Stimulated activated naive CD8-positive, alpha-beta T cell treated with anti-CD3 and anti-CD28 coated beads, Interleukin-15, amount 100 ng/mL, for 72 hours (primary cell): ENCODE data around the gene TNPO3.

Source experiments
- ATAC-seq: fragments of 150-1000 bp; cut with Tn5 transposase; 2 replicates; pipeline ENCODE4 v1.10.0; 2021; ENCODE audit warnings: mild to moderate bottlenecking, moderate library complexity
- DNase-seq, 2 donors: peaks; one replicate each; pipeline ENCODE4 v3.0.0; 2021 to 2022
- H3K27ac Mint-ChIP-seq, 2 donors: one replicate each; pipeline ENCODE4 v1.8.0; 2022; ENCODE audit warnings: mild to moderate bottlenecking in 2 of 2, mixed read lengths in 2 of 2, moderate library complexity in 2 of 2
- H3K27me3 Mint-ChIP-seq: one replicate; pipeline ENCODE4 v1.8.0; 2022; ENCODE audit warnings: mixed read lengths
- H3K4me1 Mint-ChIP-seq: one replicate; pipeline ENCODE4 v1.8.0; 2022; ENCODE audit warnings: mild to moderate bottlenecking, mixed read lengths
- H3K4me3 Mint-ChIP-seq, 2 donors: one replicate each; pipeline ENCODE4 v1.8.0; 2022; ENCODE audit warnings: mild to moderate bottlenecking in 2 of 2, mixed read lengths in 2 of 2, moderate library complexity in 1 of 2
- H3K9me3 Mint-ChIP-seq, 2 donors: one replicate each; pipeline ENCODE4 v1.8.0; 2022; ENCODE audit warnings: mixed read lengths in 2 of 2

TNPO3 gene

GRCh38 chr7:129054438-129055293 is at the start of gene TNPO3:
TNPO3 (minus strand) TSS chr7:129055111; CDS start chr7:129054770, 341 bp downstream.
- ATAC-seq (peak; percentile 94), DNase-seq (peak; percentile 85 to 89)

DNA sequence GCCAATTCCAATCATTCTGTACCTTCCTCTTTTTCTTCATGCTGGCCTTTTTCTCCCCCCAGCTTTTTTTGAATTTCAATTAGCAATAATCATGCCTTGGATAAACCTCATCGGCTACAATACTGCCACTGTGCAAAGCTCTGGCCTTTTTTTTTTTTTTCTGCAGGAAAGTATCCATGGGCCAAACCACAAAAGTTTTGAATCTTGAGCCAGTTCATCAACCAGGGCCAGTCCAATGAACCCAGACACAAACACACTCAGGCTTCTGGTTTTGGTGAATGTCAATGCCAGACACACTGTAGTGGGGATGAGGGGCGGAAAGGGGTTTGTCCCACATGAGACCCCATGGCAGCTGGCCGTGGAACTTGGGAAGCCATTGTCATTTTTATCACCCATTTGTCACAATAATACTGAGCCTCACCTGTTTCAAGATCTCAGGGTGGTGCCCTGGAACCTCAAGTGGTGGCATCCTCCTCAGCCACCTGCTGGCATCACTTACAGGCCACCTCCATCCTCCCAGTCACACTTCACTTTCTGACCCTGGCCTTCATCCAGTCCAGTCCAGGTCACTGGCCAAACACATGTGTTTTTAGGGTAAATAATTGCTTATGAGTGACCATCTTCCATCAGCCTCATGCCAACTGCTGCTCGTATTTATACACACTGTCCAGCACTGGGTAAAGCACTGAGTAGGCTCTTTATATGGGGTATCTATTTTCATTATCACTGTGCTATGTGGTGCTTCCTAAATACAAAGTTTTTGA is 48.8 kb upstream of the TNPO3 start:
- no peaks in the 10 kb centered on the region for H3K9me3 Mint-ChIP-seq
- H3K27ac Mint-ChIP-seq: no peak overlapping the region
- ATAC-seq (no peak), DNase-seq (no peak)
- no peak overlapping the region for H3K4me3 Mint-ChIP-seq
- H3K27me3 Mint-ChIP-seq: no peaks in the 10 kb centered on the region
- no peaks in the 10 kb centered on the region for H3K4me1 Mint-ChIP-seq

More at GRCh38 chr7:129054438-129055293, at the start of gene TNPO3:
- H3K9me3 Mint-ChIP-seq: no peaks in the 10 kb centered on the region
- peaks cover 43% of the 10 kb centered on the region for H3K4me1 Mint-ChIP-seq
- H3K4me3 Mint-ChIP-seq: peak within 1 kb of the TSS; percentile 94 to 95
- peak within 1 kb of the TSS; percentile 100 for H3K27ac Mint-ChIP-seq
- peaks cover 6% of the 10 kb centered on the region for H3K27me3 Mint-ChIP-seq

DNA sequence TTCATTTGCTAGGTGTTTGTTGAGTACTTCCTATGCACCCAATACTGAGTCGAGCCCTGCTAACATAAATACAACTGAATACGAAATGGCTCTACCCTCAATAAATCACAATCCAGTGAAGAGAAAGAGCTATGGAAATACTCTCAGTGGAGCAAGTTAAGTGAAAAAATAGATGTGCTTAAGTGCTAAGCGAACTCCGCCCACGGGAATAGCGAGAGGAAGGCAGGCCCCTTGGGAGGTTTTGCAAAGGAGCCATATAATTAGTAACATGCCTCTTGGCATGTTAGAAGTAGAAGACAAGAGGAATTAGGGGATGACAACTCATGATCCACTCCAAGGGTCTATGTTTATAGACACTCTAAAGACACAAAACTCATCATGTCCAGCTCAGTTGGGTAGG is 46.8 kb upstream of the TNPO3 start:
- H3K4me3 Mint-ChIP-seq: no peak overlapping the region
- no peak overlapping the region for H3K27ac Mint-ChIP-seq
- DNase-seq (no peak), ATAC-seq (no peak)
- no peaks in the 10 kb centered on the region for H3K4me1 Mint-ChIP-seq
- no peaks in the 10 kb centered on the region for H3K9me3 Mint-ChIP-seq
- no peaks in the 10 kb centered on the region for H3K27me3 Mint-ChIP-seq

DNA sequence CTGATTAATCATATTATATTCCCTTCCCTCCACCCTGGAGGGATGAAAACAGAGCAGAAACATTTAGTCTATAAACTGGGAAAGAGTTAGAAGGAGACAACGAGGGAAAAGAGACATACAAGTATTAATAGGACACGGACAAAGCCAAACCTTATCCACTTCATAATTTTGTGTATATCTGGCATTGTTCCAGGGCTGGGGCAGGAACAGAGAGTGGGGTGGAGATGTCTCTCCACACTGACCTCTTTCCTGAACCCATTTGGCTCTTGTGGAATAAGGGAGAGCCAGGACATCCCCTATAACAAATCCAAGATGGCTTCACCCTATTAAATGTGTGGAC is 45.9 kb upstream of the TNPO3 start:
- no peak for DNase-seq
- no peak overlapping the region for H3K27ac Mint-ChIP-seq
- no peaks in the 10 kb centered on the region for H3K9me3 Mint-ChIP-seq
- no peak overlapping the region for H3K4me3 Mint-ChIP-seq
- H3K4me1 Mint-ChIP-seq: peaks cover 4% of the 10 kb centered on the region
- no peaks in the 10 kb centered on the region for H3K27me3 Mint-ChIP-seq
- ATAC-seq: no peak

GRCh38 chr7:129098409-129099084 is 43.6 kb upstream of the TNPO3 start:
- H3K4me1 Mint-ChIP-seq: peaks cover 12% of the 10 kb centered on the region
- no peak overlapping the region for H3K4me3 Mint-ChIP-seq
- ATAC-seq: no peak
- no peaks in the 10 kb centered on the region for H3K27me3 Mint-ChIP-seq
- DNase-seq: no peak
- no peak overlapping the region for H3K27ac Mint-ChIP-seq
- no peaks in the 10 kb centered on the region for H3K9me3 Mint-ChIP-seq

DNA sequence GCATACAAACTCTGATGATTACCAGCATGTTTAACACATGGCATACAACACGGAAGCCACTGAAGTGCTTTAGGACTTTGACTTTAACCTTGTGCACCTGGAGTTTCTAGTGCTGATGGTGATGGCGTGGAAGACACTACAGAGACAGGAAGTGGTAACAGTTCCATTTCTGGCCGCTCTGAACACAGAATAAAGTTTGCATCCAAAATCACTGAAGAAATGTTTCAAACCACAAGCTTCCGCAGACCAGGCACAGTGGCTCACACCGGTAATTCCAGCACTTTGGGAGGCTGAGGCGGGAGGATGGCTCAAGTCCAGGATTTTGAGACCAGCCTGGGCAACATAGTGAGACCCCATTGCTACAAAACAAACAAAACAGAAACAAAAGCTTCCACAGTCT is 40.3 kb upstream of the TNPO3 start:
- ATAC-seq (peak; percentile 74), DNase-seq (peak in 1 of 2 donors; percentile 22)
- H3K4me3 Mint-ChIP-seq: peak overlapping the region in 1 of 2 donors; percentile 5
- H3K27ac Mint-ChIP-seq: no peak overlapping the region
- H3K9me3 Mint-ChIP-seq: no peaks in the 10 kb centered on the region
- no peaks in the 10 kb centered on the region for H3K27me3 Mint-ChIP-seq
- peaks cover 21% of the 10 kb centered on the region for H3K4me1 Mint-ChIP-seq

DNA sequence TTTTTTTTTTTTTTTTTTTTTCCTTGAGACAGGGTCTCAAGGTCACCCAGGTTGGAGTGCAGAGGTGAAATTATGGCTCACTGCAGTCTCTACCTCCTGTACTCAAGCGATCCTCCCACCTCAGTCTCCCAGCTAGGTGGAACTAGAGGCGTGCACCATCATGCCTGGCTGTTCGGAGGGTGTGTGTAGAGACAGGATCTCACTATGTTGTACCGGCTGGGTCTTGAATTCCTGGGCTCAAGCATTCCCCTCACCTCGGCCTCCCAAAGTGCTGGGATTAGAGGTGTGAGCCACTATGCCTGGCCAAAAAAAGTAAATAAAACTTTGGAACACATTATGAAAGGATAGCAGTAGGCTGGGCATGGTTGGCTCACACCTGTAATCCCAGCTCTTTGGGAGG is 39.6 kb upstream of the TNPO3 start:
- no peaks in the 10 kb centered on the region for H3K9me3 Mint-ChIP-seq
- H3K4me1 Mint-ChIP-seq: peaks cover 27% of the 10 kb centered on the region
- H3K27ac Mint-ChIP-seq: peak overlapping the region in 1 of 2 donors; percentile 19
- DNase-seq: no peak
- no peaks in the 10 kb centered on the region for H3K27me3 Mint-ChIP-seq
- no peak for ATAC-seq
- H3K4me3 Mint-ChIP-seq: no peak overlapping the region

GRCh38 chr7:129093867-129094456 is 39.1 kb upstream of the TNPO3 start:
- Mint-ChIP-seq H3K27ac (no peak overlapping the region), H3K27me3 (no peaks in the 10 kb centered on the region), H3K4me1 (peaks cover 31% of the 10 kb centered on the region), H3K4me3 (no peak overlapping the region), H3K9me3 (no peaks in the 10 kb centered on the region)
- DNase-seq (no peak), ATAC-seq (no peak)

GRCh38 chr7:129091484-129092002 is 36.6 kb upstream of the TNPO3 start:
- Mint-ChIP-seq H3K4me3 (peak overlapping the region in 1 of 2 donors; percentile 38), H3K9me3 (no peaks in the 10 kb centered on the region), H3K27ac (peak overlapping the region in 1 of 2 donors; percentile 31), H3K4me1 (peaks cover 31% of the 10 kb centered on the region), H3K27me3 (no peaks in the 10 kb centered on the region)
- DNase-seq (peak; percentile 88 to 89), ATAC-seq (peak; percentile 83)

DNA sequence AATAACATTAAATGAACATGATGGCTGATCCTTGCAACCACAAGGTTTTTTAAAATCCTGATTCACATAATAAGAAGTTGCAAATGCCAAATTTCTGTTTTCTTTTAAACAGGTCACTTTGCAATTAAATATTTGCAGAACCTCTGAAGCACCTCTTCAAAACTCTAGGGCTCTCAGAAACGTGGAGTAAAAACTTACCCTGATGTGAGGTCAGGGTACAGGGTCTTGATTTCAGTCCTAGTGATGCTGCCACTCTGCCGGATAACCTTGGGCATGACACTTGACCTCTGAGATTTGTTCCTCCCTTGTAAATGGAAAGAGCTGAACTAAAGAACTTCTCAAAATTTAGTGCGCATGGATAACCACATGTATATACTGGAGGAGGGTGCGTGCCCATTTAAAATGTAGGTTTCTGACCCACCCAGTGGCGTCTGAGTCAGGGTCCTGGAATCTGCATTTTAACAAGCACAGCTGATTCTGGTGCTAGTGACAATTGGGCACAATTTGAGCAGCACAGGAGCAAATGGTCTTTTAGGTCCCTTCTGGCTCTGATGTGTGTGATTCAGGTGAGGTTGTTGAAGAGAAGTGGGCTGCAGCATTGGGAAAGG is 35.5 kb upstream of the TNPO3 start:
- no peaks in the 10 kb centered on the region for H3K9me3 Mint-ChIP-seq
- no peak overlapping the region for H3K4me3 Mint-ChIP-seq
- no peak overlapping the region for H3K27ac Mint-ChIP-seq
- ATAC-seq (no peak), DNase-seq (no peak)
- H3K27me3 Mint-ChIP-seq: no peaks in the 10 kb centered on the region
- H3K4me1 Mint-ChIP-seq: peaks cover 23% of the 10 kb centered on the region

DNA sequence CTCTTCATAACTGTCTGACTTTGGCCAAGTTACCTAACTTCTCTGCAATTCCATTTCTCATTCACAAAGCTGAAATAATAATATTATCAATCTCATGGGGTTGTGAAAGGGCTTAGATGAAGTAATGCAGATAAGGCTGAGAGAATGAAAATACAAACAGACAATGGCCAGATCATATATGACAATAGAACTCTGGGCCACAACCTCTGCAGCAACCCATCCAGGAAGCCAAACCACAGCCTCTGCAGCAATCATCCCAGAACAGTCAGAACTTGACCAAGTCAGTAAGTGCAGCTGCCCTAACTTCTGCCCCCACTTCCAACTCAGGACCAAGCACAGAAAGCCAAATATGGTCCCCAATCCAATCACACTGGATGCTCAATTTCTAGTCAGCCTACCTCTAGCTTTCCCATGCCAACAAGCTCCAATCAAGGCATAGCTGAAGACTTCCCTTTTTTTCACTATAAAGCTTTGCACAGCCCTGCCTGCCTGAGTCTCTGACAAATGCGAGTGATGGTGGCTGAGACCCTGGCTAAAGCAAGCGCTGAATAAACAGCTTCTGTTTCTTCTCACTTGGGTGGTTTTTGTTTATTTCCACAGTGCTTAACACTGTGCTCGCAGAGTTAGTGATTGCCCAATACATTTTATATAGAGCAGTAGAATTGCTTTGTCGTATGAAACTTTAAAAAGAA is 34.8 kb upstream of the TNPO3 start:
- H3K4me1 Mint-ChIP-seq: peaks cover 19% of the 10 kb centered on the region
- H3K27ac Mint-ChIP-seq: no peak overlapping the region
- no peaks in the 10 kb centered on the region for H3K9me3 Mint-ChIP-seq
- H3K27me3 Mint-ChIP-seq: no peaks in the 10 kb centered on the region
- DNase-seq (peak in 1 of 2 donors; percentile 45), ATAC-seq (peak; percentile 91)
- no peak overlapping the region for H3K4me3 Mint-ChIP-seq

DNA sequence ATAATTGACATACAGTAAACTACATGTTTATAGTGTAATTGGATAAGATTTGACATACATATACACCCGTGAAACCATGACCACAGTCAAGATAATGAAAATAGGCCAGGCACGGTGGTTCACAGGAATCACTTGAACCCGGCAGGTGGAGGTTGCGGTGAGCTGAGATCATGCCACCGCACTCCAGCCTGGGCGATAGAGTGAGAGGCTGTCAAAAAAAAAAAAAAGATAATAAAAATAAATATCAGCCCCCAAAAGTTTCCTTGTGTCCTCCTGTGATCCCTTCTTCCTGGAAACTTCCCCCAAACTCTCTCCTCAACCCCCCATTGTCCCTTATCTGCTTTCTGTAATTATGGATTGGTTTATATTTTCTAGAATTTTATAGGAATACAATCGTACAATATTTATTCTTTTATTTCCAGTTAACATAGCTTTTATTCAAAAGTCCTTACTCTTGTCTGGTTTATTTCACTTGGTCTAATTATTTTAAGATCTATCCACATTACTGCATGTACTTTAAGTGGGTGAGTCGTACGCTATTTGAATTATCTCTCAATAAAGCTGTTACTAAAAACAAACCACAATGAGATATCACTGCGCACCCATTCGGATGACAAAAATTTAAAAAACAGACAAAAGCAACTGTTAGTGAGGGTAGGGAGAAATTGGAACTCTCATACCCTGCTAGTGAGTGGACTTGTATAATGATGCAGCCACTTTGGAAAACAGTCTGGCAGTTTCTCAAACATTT is 30.1 kb upstream of the TNPO3 start:
- DNase-seq: no peak
- no peaks in the 10 kb centered on the region for H3K9me3 Mint-ChIP-seq
- no peak for ATAC-seq
- H3K4me3 Mint-ChIP-seq: no peak overlapping the region
- peaks cover 9% of the 10 kb centered on the region for H3K4me1 Mint-ChIP-seq
- no peak overlapping the region for H3K27ac Mint-ChIP-seq
- H3K27me3 Mint-ChIP-seq: no peaks in the 10 kb centered on the region

GRCh38 chr7:129083525-129083924 is 28.6 kb upstream of the TNPO3 start:
- Mint-ChIP-seq H3K4me3 (no peak overlapping the region), H3K4me1 (no peaks in the 10 kb centered on the region), H3K27me3 (no peaks in the 10 kb centered on the region), H3K27ac (no peak overlapping the region), H3K9me3 (no peaks in the 10 kb centered on the region)
- no peak for ATAC-seq
- DNase-seq: no peak

DNA sequence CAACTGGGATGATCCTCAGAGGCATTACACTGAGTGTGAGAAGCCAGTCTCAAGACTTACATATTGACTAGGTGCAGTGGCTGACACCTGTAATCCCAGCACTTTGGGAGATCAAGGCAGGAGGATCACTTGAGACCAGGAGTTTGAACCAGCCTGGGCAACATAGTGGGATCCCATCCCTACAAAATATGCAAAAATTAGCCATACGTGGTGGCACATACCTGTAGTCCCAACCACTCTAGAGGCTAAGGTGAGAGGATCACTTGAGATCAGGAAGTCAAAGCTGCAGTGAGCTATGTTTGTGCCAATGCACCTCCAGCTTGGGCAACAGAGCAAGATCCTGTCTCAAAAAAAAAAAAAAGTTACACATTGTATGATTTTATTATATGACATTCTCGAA is 23.5 kb upstream of the TNPO3 start:
- no peaks in the 10 kb centered on the region for H3K4me1 Mint-ChIP-seq
- ATAC-seq (no peak), DNase-seq (no peak)
- H3K4me3 Mint-ChIP-seq: no peak overlapping the region
- no peak overlapping the region for H3K27ac Mint-ChIP-seq
- peaks cover 7% of the 10 kb centered on the region for H3K27me3 Mint-ChIP-seq
- H3K9me3 Mint-ChIP-seq: no peaks in the 10 kb centered on the region
